Neuronal stem cell (in vitro differentiated cells): Measurements from ENCODE around the gene DNAH11.

Experiments used
- DNase-seq: peaks from one replicate; pipeline ENCODE4 v3.0.0-alpha.2; 2013; ENCODE audit warnings: low spot score
- H2AFZ ChIP-seq: one replicate; pipeline ENCODE4 v1.6.1; 2013; ENCODE audit warnings: mild to moderate bottlenecking, low read length, inconsistent platforms
- H2AK5ac ChIP-seq: 2 replicates; pipeline ENCODE4 v1.6.1; 2013; ENCODE audit warnings: low read depth, mild to moderate bottlenecking, inconsistent platforms, low read length, moderate library complexity, mixed read lengths
- H2BK120ac ChIP-seq: 2 replicates; pipeline ENCODE4 v1.6.1; 2013; ENCODE audit warnings: low read depth, mild to moderate bottlenecking, inconsistent platforms, low read length, moderate library complexity, mixed read lengths
- H2BK12ac ChIP-seq: one replicate; pipeline ENCODE4 v1.6.1; 2013; ENCODE audit warnings: low read length, inconsistent platforms
- H2BK15ac ChIP-seq: 2 replicates; pipeline ENCODE4 v1.6.1; 2013; ENCODE audit warnings: mild to moderate bottlenecking, low read length, inconsistent platforms, mixed read lengths
- H2BK5ac ChIP-seq: one replicate; pipeline ENCODE4 v1.6.1; 2013; ENCODE audit warnings: inconsistent platforms, mild to moderate bottlenecking, low read length, moderate library complexity
- H3K14ac ChIP-seq: one replicate; pipeline ENCODE4 v1.6.1; 2013; ENCODE audit warnings: low read length, inconsistent platforms
- H3K18ac ChIP-seq: 2 replicates; pipeline ENCODE4 v1.6.1; 2013; ENCODE audit warnings: low read length, inconsistent platforms
- H3K23ac ChIP-seq: 2 replicates; pipeline ENCODE4 v1.6.1; 2013; ENCODE audit warnings: low read depth, mild to moderate bottlenecking, mixed read lengths, low read length, inconsistent platforms; ENCODE audit not compliant: poor library complexity
- H3K27ac ChIP-seq: replicated peaks from 3 replicates; pipeline ENCODE4 v1.5.1; 2013; ENCODE audit warnings: low read length, inconsistent platforms
- H3K27me3 ChIP-seq, 3 experiments: 2 replicates each; pipeline ENCODE4 v1.6.1; 2013; ENCODE audit warnings: low read length in 3 of 3, mild to moderate bottlenecking in 2 of 3, inconsistent platforms in 1 of 3, low read depth in 1 of 3, mixed read lengths in 1 of 3, moderate library complexity in 1 of 3; ENCODE audit not compliant: control insufficient read depth in 3 of 3, insufficient read depth in 3 of 3
- H3K36me3 ChIP-seq, 2 donors: replicated peaks in 1 of 2; 2 replicates each; pipeline ENCODE4 v1.6.1; 2013; ENCODE audit warnings: low read length in 2 of 2; ENCODE audit not compliant: control insufficient read depth in 2 of 2, insufficient read depth in 2 of 2
- H3K4ac ChIP-seq: 2 replicates; pipeline ENCODE4 v1.6.1; 2013; ENCODE audit warnings: inconsistent platforms, mild to moderate bottlenecking, low read length, moderate library complexity
- H3K4me1 ChIP-seq, 2 donors: 1 replicate in 1 of 2; 2 replicates in 1 of 2; pipeline ENCODE4 v1.6.1; 2013; ENCODE audit warnings: low read length in 2 of 2, low read depth in 1 of 2; ENCODE audit not compliant: control insufficient read depth in 2 of 2, insufficient read depth in 1 of 2
- H3K4me2 ChIP-seq: one replicate; pipeline ENCODE4 v1.6.1; 2013; ENCODE audit warnings: mild to moderate bottlenecking, low read length, inconsistent platforms; ENCODE audit not compliant: insufficient read depth, poor library complexity, severe bottlenecking
- H3K4me3 ChIP-seq, 2 donors: 2 replicates each; pipeline ENCODE4 v1.5.1; 2013; ENCODE audit warnings: low read length in 2 of 2, mild to moderate bottlenecking in 2 of 2, inconsistent platforms in 1 of 2, moderate library complexity in 1 of 2
- H3K79me1 ChIP-seq: one replicate; pipeline ENCODE4 v1.6.1; 2013; ENCODE audit warnings: low read depth, mild to moderate bottlenecking, inconsistent platforms, low read length, moderate library complexity
- H3K9ac ChIP-seq: one replicate; pipeline ENCODE4 v1.6.1; 2013; ENCODE audit warnings: mild to moderate bottlenecking, low read depth, low read length, inconsistent platforms; ENCODE audit not compliant: poor library complexity
- H3K9me3 ChIP-seq, 2 donors: replicated peaks in 1 of 2; 2 replicates each; pipeline versions ENCODE3 to v1.6.1; 2013; ENCODE audit warnings: low read length in 2 of 2, mild to moderate bottlenecking in 2 of 2, inconsistent platforms in 1 of 2, low read depth in 1 of 2, mixed read lengths in 1 of 2, moderate library complexity in 1 of 2; ENCODE audit not compliant: control insufficient read depth in 2 of 2, insufficient read depth in 1 of 2
- H4K8ac ChIP-seq: one replicate; pipeline ENCODE4 v1.6.1; 2013; ENCODE audit warnings: low read depth, mild to moderate bottlenecking, inconsistent platforms, low read length, moderate library complexity
- H4K91ac ChIP-seq: one replicate; pipeline ENCODE4 v1.6.1; 2013; ENCODE audit warnings: low read length, low read depth, mild to moderate bottlenecking, inconsistent platforms; ENCODE audit not compliant: poor library complexity
- WGBS, 2 donors: extraction: QIAGEN DNeasy Blood & Tissue Kit; methylation state at CpG; one replicate each; pipeline ENCODE4 v1.1.7; 2013; ENCODE audit warnings: missing lambda C conversion rate in 2 of 2, mixed read lengths in 1 of 2; ENCODE audit not compliant: insufficient read length in 2 of 2, insufficient replicate concordance in 1 of 2; ENCODE audit errors: extremely low coverage in 2 of 2; 5-methylcytosine and 5-hydroxymethylcytosine counted together

DNAH11 gene

GRCh38 chr7:21656081-21656480, 113.2 kb downstream of the DNAH11 start:
- H2AFZ ChIP-seq: no peak overlapping the region

DNA sequence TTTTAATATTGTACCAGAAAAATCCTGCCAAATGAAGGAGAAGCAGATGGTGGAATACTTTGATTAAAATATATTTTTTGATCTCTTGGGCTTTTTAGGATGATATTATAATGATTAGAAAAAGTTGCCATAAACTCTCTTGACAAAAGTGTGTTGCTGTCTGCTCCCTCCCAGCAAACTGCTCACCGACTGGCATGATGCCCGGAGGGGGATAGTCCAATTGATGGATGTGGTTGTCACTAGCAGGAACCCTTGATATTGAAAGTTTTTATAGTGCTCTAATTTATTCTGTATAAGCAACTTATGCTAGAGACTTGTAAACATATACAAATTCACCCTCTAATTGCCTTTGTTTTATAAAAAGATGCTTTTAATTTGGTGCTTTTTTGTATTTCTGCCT, 114.0 kb downstream of the DNAH11 start:
- no peak overlapping the region for H3K27ac ChIP-seq
- DNase-seq: no peak
- no peaks in the 10 kb centered on the region for H3K4me1 ChIP-seq
- no peak overlapping the region for H3K9ac ChIP-seq
- no peaks in the 10 kb centered on the region for H3K27me3 ChIP-seq
- no peaks in the 10 kb centered on the region for H3K36me3 ChIP-seq
- H3K14ac ChIP-seq: no peak overlapping the region
- H3K9me3 ChIP-seq: no peaks in the 10 kb centered on the region
- H2AFZ ChIP-seq: no peak overlapping the region
- no peak overlapping the region for H2BK5ac ChIP-seq
- no peak overlapping the region for H3K18ac ChIP-seq
- H4K91ac ChIP-seq: no peak overlapping the region
- no peak overlapping the region for H2BK12ac ChIP-seq
- H3K4ac ChIP-seq: no peak overlapping the region
- no peak overlapping the region for H3K4me3 ChIP-seq
- H3K4me2 ChIP-seq: no peak overlapping the region
- H3K79me1 ChIP-seq: no peaks in the 10 kb centered on the region
- no peak overlapping the region for H4K8ac ChIP-seq
- no peak overlapping the region for H2AK5ac ChIP-seq
- no CpG with 5 or more reads among the region's 2 CpGs for WGBS, 2 donors
- no peak overlapping the region for H3K23ac ChIP-seq
- no peak overlapping the region for H2BK120ac ChIP-seq
- no peak overlapping the region for H2BK15ac ChIP-seq

More at GRCh38 chr7:21656081-21656480, 113.2 kb downstream of the DNAH11 start:
- H2AK5ac ChIP-seq: no peak overlapping the region
- no peak overlapping the region for H2BK15ac ChIP-seq
- H3K27me3 ChIP-seq: no peaks in the 10 kb centered on the region
- H2BK120ac ChIP-seq: no peak overlapping the region
- no peak overlapping the region for H4K91ac ChIP-seq
- no peak overlapping the region for H3K4ac ChIP-seq
- H4K8ac ChIP-seq: no peak overlapping the region
- H2BK5ac ChIP-seq: no peak overlapping the region
- H3K9me3 ChIP-seq: no peaks in the 10 kb centered on the region
- H3K23ac ChIP-seq: no peak overlapping the region
- H3K9ac ChIP-seq: no peak overlapping the region
- H3K4me2 ChIP-seq: no peak overlapping the region
- no peak overlapping the region for H3K4me3 ChIP-seq
- no peaks in the 10 kb centered on the region for H3K36me3 ChIP-seq
- H3K4me1 ChIP-seq: no peaks in the 10 kb centered on the region
- H2BK12ac ChIP-seq: no peak overlapping the region
- no peak for DNase-seq
- WGBS, 2 donors: no CpG with 5 or more reads among the region's 5 CpGs
- H3K79me1 ChIP-seq: no peaks in the 10 kb centered on the region
- no peak overlapping the region for H3K27ac ChIP-seq
- H3K18ac ChIP-seq: no peak overlapping the region
- H3K14ac ChIP-seq: no peak overlapping the region

- H3K23ac ChIP-seq: no peak overlapping the region
- no peaks in the 10 kb centered on the region for H3K79me1 ChIP-seq
- H3K4me2 ChIP-seq: no peak overlapping the region
- H2BK12ac ChIP-seq: no peak overlapping the region
- H3K27ac ChIP-seq: no peak overlapping the region
- no peaks in the 10 kb centered on the region for H3K27me3 ChIP-seq
- H3K9me3 ChIP-seq: no peaks in the 10 kb centered on the region
- no peak overlapping the region for H2BK120ac ChIP-seq
- H3K14ac ChIP-seq: no peak overlapping the region
- H2BK5ac ChIP-seq: no peak overlapping the region
- H3K4me1 ChIP-seq: peaks cover 0 to 3% of the 10 kb centered on the region in 2 donors
- no peak overlapping the region for H3K4me3 ChIP-seq
- DNase-seq: no peak
- H4K8ac ChIP-seq: no peak overlapping the region
- no peak overlapping the region for H3K9ac ChIP-seq
- no CpG with 5 or more reads among the region's 3 CpGs for WGBS, 2 donors
- H3K18ac ChIP-seq: no peak overlapping the region
- H2BK15ac ChIP-seq: no peak overlapping the region
- no peaks in the 10 kb centered on the region for H3K36me3 ChIP-seq
- H2AFZ ChIP-seq: no peak overlapping the region
- H3K4ac ChIP-seq: no peak overlapping the region
- no peak overlapping the region for H4K91ac ChIP-seq
- H2AK5ac ChIP-seq: no peak overlapping the region
These were observed 127.7 kb downstream of the DNAH11 start for GRCh38 chr7:21670496-21670895.

- Histone ChIP-seq H3K9me3 (no peaks in the 10 kb centered on the region), H3K23ac (no peak overlapping the region), H2BK5ac (no peak overlapping the region), H3K79me1 (no peaks in the 10 kb centered on the region), H3K4me3 (no peak overlapping the region), H3K4ac (no peak overlapping the region), H3K4me1 (peaks cover 0 to 4% of the 10 kb centered on the region in 2 donors), H3K18ac (no peak overlapping the region), H3K14ac (no peak overlapping the region), H2AK5ac (no peak overlapping the region), H3K27me3 (no peaks in the 10 kb centered on the region), H3K9ac (no peak overlapping the region), H4K91ac (no peak overlapping the region), H2AFZ (no peak overlapping the region), H4K8ac (no peak overlapping the region), H3K36me3 (no peaks in the 10 kb centered on the region), H2BK15ac (no peak overlapping the region), H3K27ac (no peak overlapping the region), H2BK12ac (no peak overlapping the region), H2BK120ac (no peak overlapping the region), H3K4me2 (no peak overlapping the region)
- no peak for DNase-seq
- WGBS, 2 donors: no CpG with 5 or more reads among the region's 3 CpGs
These were observed 129.0 kb downstream of the DNAH11 start for GRCh38 chr7:21671859-21672258.
